H1 (cell line): ENCODE measurements around the gene GIT1. TPM values are rescaled to one million over a fixed set of nuclear protein-coding genes. Genes with fewer than 3 reads are reported as not detected.

Experiments
- CTCF ChIA-PET: fragments of 300-600 bp; sonication (Branson Sonifier 250); formaldehyde crosslinking; loops from one replicate; lab custom pipeline; 2021; ENCODE audit not compliant: partially characterized antibody; lab: Charles Lee
- POLR2A ChIA-PET: fragments of 300-600 bp; sonication (Branson Sonifier 250); formaldehyde crosslinking; loops from one replicate; lab custom pipeline; 2021; ENCODE audit warnings: inconsistent platforms; ENCODE audit not compliant: partially characterized antibody; lab: Charles Lee
- DNase-seq, 2 experiments: peaks; one replicate each; pipeline versions ENCODE4 v3.0.0 to v3.0.0-alpha.2; 2010 to 2022; ENCODE audit warnings: low spot score in 2 of 2, low read depth in 1 of 2, mixed read lengths in 1 of 2
- FAIRE-seq: peaks from 2 replicates; lab custom pipeline; 2011; peaks lifted over from hg19 to GRCh38; lab: Jason Lieb, UNC
- H2AFZ ChIP-seq: 2 replicates; pipeline ENCODE4 v1.8.1; 2012; ENCODE audit warnings: low read length, inconsistent platforms
- H2AK5ac ChIP-seq: 2 replicates; pipeline ENCODE4 v1.6.1; 2013; ENCODE audit warnings: low read depth, low read length
- H2BK120ac ChIP-seq: replicated peaks from 2 replicates; pipeline ENCODE3; 2013; ENCODE audit warnings: low read depth, low read length, inconsistent platforms
- H2BK12ac ChIP-seq: 2 replicates; pipeline ENCODE4 v1.6.1; 2013; ENCODE audit warnings: low read depth, low read length
- H2BK15ac ChIP-seq: 2 replicates; pipeline ENCODE4 v1.6.1; 2013; ENCODE audit warnings: low read length
- H2BK20ac ChIP-seq: 2 replicates; pipeline ENCODE4 v1.6.1; 2013; ENCODE audit warnings: low read length
- H2BK5ac ChIP-seq: 2 replicates; pipeline ENCODE4 v1.6.1; 2013; ENCODE audit warnings: low read depth, low read length
- H3K14ac ChIP-seq: 2 replicates; pipeline ENCODE4 v1.6.1; 2013; ENCODE audit warnings: inconsistent platforms; ENCODE audit not compliant: insufficient read length
- H3K18ac ChIP-seq: 2 replicates; pipeline ENCODE4 v1.6.1; 2013; ENCODE audit warnings: low read length; ENCODE audit errors: extremely low read depth
- H3K23ac ChIP-seq: 2 replicates; pipeline ENCODE4 v1.6.1; 2013; ENCODE audit warnings: inconsistent platforms; ENCODE audit not compliant: insufficient read length
- H3K23me2 ChIP-seq: 2 replicates; pipeline ENCODE4 v1.6.1; 2013; ENCODE audit warnings: low read depth, low read length
- H3K27ac ChIP-seq: 2 replicates; pipeline ENCODE4 v1.6.1; 2011; ENCODE audit warnings: low read depth, low read length, inconsistent platforms
- H3K27me3 ChIP-seq, 4 experiments: replicated peaks in 1 of 4; 1 replicate in 1 of 4; 2 replicates in 3 of 4; pipeline versions ENCODE4 v1.6.1 to v1.8.1; 2011 to 2013; ENCODE audit warnings: low read length in 3 of 4, mild to moderate bottlenecking in 3 of 4, inconsistent platforms in 2 of 4, mixed read lengths in 2 of 4, moderate library complexity in 1 of 4; ENCODE audit not compliant: control insufficient read depth in 3 of 4, insufficient read depth in 3 of 4; ENCODE audit errors: extremely low read depth in 1 of 4
- H3K36me3 ChIP-seq, 4 experiments: 2 replicates each; pipeline versions ENCODE4 v1.6.1 to v1.8.1; 2011 to 2013; ENCODE audit warnings: mild to moderate bottlenecking in 4 of 4, low read length in 3 of 4, moderate library complexity in 2 of 4, control low read depth in 1 of 4, inconsistent platforms in 1 of 4; ENCODE audit not compliant: insufficient read depth in 4 of 4, control insufficient read depth in 2 of 4
- H3K4ac ChIP-seq: replicated peaks from 2 replicates; pipeline ENCODE3; 2013; ENCODE audit warnings: low read length, low read depth, mixed read lengths, inconsistent platforms; ENCODE audit not compliant: insufficient read length
- H3K4me1 ChIP-seq, 4 experiments: replicated peaks in 1 of 4; 1 replicate in 1 of 4; 2 replicates in 3 of 4; pipeline versions ENCODE4 v1.6.1 to v1.8.1; 2011 to 2013; ENCODE audit warnings: low read length in 3 of 4, inconsistent platforms in 2 of 4, mixed read lengths in 1 of 4; ENCODE audit not compliant: insufficient read depth in 4 of 4, control insufficient read depth in 3 of 4
- H3K4me2 ChIP-seq, 2 experiments: 2 replicates each; pipeline versions ENCODE4 v1.6.1 to v1.8.1; 2011 to 2013; ENCODE audit warnings: low read depth in 2 of 2, low read length in 2 of 2, control low read depth in 1 of 2, inconsistent platforms in 1 of 2, mild to moderate bottlenecking in 1 of 2; ENCODE audit not compliant: insufficient read depth in 1 of 2
- H3K4me3 ChIP-seq, 4 experiments: fragments of 200-600, 300-600 bp in 1 of 4; sonication (generic), shearing (Covaris generic), sonication (Bioruptor Twin) in 1 of 4; 2 replicates each; pipeline versions ENCODE4 v1.5.1 to v1.8.1; 2011 to 2016; ENCODE audit warnings: low read length in 4 of 4, low read depth in 3 of 4, control low read depth in 2 of 4, inconsistent platforms in 2 of 4, mild to moderate bottlenecking in 2 of 4, mixed read lengths in 1 of 4, moderate library complexity in 1 of 4; ENCODE audit not compliant: insufficient read depth in 2 of 4; ENCODE audit errors: extremely low read depth in 1 of 4
- H3K56ac ChIP-seq: replicated peaks from 2 replicates; pipeline ENCODE3; 2013; ENCODE audit warnings: low read depth, mild to moderate bottlenecking, mixed read lengths, low read length, inconsistent platforms; ENCODE audit not compliant: insufficient read length
- H3K79me1 ChIP-seq: 2 replicates; pipeline ENCODE4 v1.6.1; 2013; ENCODE audit warnings: low read depth, low read length, control low read depth
- H3K79me2 ChIP-seq, 2 experiments: 2 replicates each; pipeline versions ENCODE4 v1.6.1 to v1.8.1; 2012 to 2013; ENCODE audit warnings: low read length in 2 of 2, mild to moderate bottlenecking in 2 of 2, inconsistent platforms in 1 of 2; ENCODE audit not compliant: insufficient read depth in 2 of 2, control insufficient read depth in 1 of 2
- H3K9ac ChIP-seq, 4 experiments: replicated peaks in 1 of 4; 1 replicate in 1 of 4; 2 replicates in 3 of 4; pipeline versions ENCODE4 v1.6.1 to v1.8.1; 2011 to 2013; ENCODE audit warnings: low read depth in 3 of 4, low read length in 3 of 4, control low read depth in 2 of 4, mild to moderate bottlenecking in 2 of 4, moderate library complexity in 2 of 4, inconsistent platforms in 1 of 4; ENCODE audit errors: extremely low read depth in 1 of 4
- H3K9me3 ChIP-seq, 2 experiments: 2 replicates each; pipeline versions ENCODE4 v1.6.1 to v1.8.1; 2012 to 2013; ENCODE audit warnings: mild to moderate bottlenecking in 2 of 2, moderate library complexity in 2 of 2, control low read depth in 1 of 2, inconsistent platforms in 1 of 2, low read depth in 1 of 2, low read length in 1 of 2, mixed read lengths in 1 of 2; ENCODE audit not compliant: insufficient read depth in 2 of 2
- H4K20me1 ChIP-seq, 2 experiments: replicated peaks in 1 of 2; 2 replicates each; pipeline versions ENCODE3 to v1.8.1; 2011 to 2013; ENCODE audit warnings: inconsistent platforms in 2 of 2, low read length in 2 of 2, mild to moderate bottlenecking in 1 of 2; ENCODE audit not compliant: insufficient read depth in 2 of 2, control insufficient read depth in 1 of 2
- H4K5ac ChIP-seq: 2 replicates; pipeline ENCODE4 v1.6.1; 2013; ENCODE audit warnings: low read length, low read depth, mixed read lengths, inconsistent platforms; ENCODE audit not compliant: insufficient read length
- H4K8ac ChIP-seq: 2 replicates; pipeline ENCODE4 v1.8.0; 2013; ENCODE audit warnings: mild to moderate bottlenecking, moderate library complexity, low read length, inconsistent platforms; ENCODE audit not compliant: insufficient read depth; ENCODE audit errors: extremely low read depth
- H4K91ac ChIP-seq: replicated peaks from 2 replicates; pipeline ENCODE3; 2013; ENCODE audit warnings: low read length, mixed read lengths, inconsistent platforms; ENCODE audit not compliant: insufficient read length
- CTBP2 ChIP-seq: IDR thresholded peaks from 2 replicates; pipeline ENCODE4 v1.7.0; 2011; ENCODE audit warnings: borderline replicate concordance, mild to moderate bottlenecking, moderate library complexity, mixed read lengths, low read length; ENCODE audit not compliant: insufficient read depth, insufficient read length
- JUND ChIP-seq: IDR thresholded peaks from 2 replicates; pipeline ENCODE4 v1.6.1; 2011; ENCODE audit warnings: mild to moderate bottlenecking, improper control_type of control experiment, low read length
- NANOG ChIP-seq: IDR thresholded peaks from 2 replicates; pipeline ENCODE4 v1.6.1; 2011; ENCODE audit warnings: low read length, low read depth, mild to moderate bottlenecking, inconsistent platforms; ENCODE audit not compliant: insufficient read depth, poor library complexity, severe bottlenecking
- PHF8 ChIP-seq: fragments of 200-600 bp; sonication (generic); conservative IDR thresholded peaks from 2 replicates; pipeline ENCODE4 v1.7.1; 2012; ENCODE audit warnings: low read depth, mild to moderate bottlenecking, inconsistent platforms, low read length, moderate library complexity
- RNF2 ChIP-seq: fragments of 200-900, 300-1000 bp; sonication (generic); IDR thresholded peaks from 2 replicates; pipeline ENCODE4 v1.7.1; 2016; ENCODE audit warnings: borderline replicate concordance, low read depth, mild to moderate bottlenecking, antibody characterized with exemption, low read length; ENCODE audit not compliant: poor library complexity, severe bottlenecking; ENCODE audit errors: missing control alignments
- WGBS, 2 experiments: shearing (Covaris generic) in 1 of 2; methylation state at CpG; one replicate each; pipeline versions ENCODE4 v1.1.6 to v1.1.7; 2013 to 2015; ENCODE audit warnings: low lambda C conversion rate in 2 of 2, mixed read lengths in 2 of 2, inconsistent platforms in 1 of 2, low coverage in 1 of 2, missing lambda C conversion rate in 1 of 2; ENCODE audit not compliant: insufficient replicate concordance in 2 of 2, insufficient coverage in 1 of 2, insufficient read length in 1 of 2; ENCODE audit errors: extremely low coverage in 1 of 2, missing lambda C conversion rate in 1 of 2; 5-methylcytosine and 5-hydroxymethylcytosine counted together
- polyA plus RNA-seq, 7 experiments: library from polyadenylated mRNA; depleted of rRNA in 3 of 7; stranded (reverse) in 5 of 7; unstranded in 2 of 7; fragments of >200 nt in 5 of 7; fragments of 200-250 nt in 2 of 7; gene quantifications; 1 replicate in 5 of 7; 2 replicates in 1 of 7; 4 replicates in 1 of 7; pipeline versions ENCODE4 v1.2.1 to v1.2.3, GENCODE V29; 2011 to 2013; ENCODE audit warnings: missing spikeins in 2 of 7, mixed read lengths in 2 of 7
- total RNA-seq: library from RNA; stranded (reverse); fragmentation: NEBNext Ultra II Directional; extraction: Animal tissue kit (Norgen Biotek cat#: 25700); gene quantifications from 2 replicates; pipeline ENCODE4 v1.2.1, GENCODE V29; 2021

GIT1 gene
- total and polyA plus RNA-seq, 2 of the 8 experiments (the other 6 are each of a cell fraction or from before 2014, with no cell fraction given), result 62.4 to 63.0 TPM

- H3K27ac ChIP-seq, result no peak overlapping the region
- H3K79me2 ChIP-seq, result peaks cover 0 to 42% of the 10 kb centered on the region in 2 experiments; a peak in 2 of 4 replicates
- ChIA-PET POLR2A (interaction anchor here (0.7 to 1.8 kb wide), 5 partner anchors 11 to 17 kb away, joined by 3 to 8 read pairs (median 5); no protein-coding TSS in a partner anchor), CTCF (interaction anchor here (1.7 to 14.8 kb wide), 7 partner anchors 8 to 217 kb away, joined by 7 to 193 read pairs (median 11); partner anchors contain the start of genes ABHD15, CORO6 and TP53I13)
- no peak overlapping the region for H4K8ac ChIP-seq
- no peak overlapping the region for H3K23ac ChIP-seq
- 0 out of 8 replicates have a peak, but pooled peaks cover 0 to 4% (median 1%) of the 10 kb centered on the region in 4 experiments for H3K36me3 ChIP-seq
- H2BK15ac ChIP-seq, result no peak overlapping the region; the same call in 1 of the 2 replicates
- H3K23me2 ChIP-seq, result peaks cover 26% of the 10 kb centered on the region; the same call in 1 of the 2 replicates
- no peak overlapping the region for H3K18ac ChIP-seq
- H2AK5ac ChIP-seq, result peak overlapping the region; percentile 45; the same call in 1 of the 2 replicates
- FAIRE-seq, result no peak
- no peak overlapping the region for H3K9ac ChIP-seq
- H3K9me3 ChIP-seq, result no peaks in the 10 kb centered on the region
- H2BK12ac ChIP-seq, result peak overlapping the region; percentile 72; the same call in 1 of the 2 replicates
- no peak overlapping the region for H2BK120ac ChIP-seq
- no peak overlapping the region for H3K4ac ChIP-seq
- 92% methylated on average over 9 of the region's 9 CpGs; no CpG with 5 or more reads in 1 of the 2 experiments for WGBS, 2 experiments
- H3K4me3 ChIP-seq, result no peak overlapping the region
- no peak overlapping the region for H2BK20ac ChIP-seq
- H3K56ac ChIP-seq, result no peak overlapping the region
- H4K91ac ChIP-seq, result no peak overlapping the region
- peaks cover 7 to 37% (median 31%) of the 10 kb centered on the region in 4 experiments for H3K4me1 ChIP-seq
- H4K5ac ChIP-seq, result no peak overlapping the region
- peak overlapping the region in 1 of 2 experiments; percentile 93; a peak in 1 of 4 replicates for H3K4me2 ChIP-seq
- peaks cover 15 to 36% of the 10 kb centered on the region in 2 experiments for H4K20me1 ChIP-seq
- no peak overlapping the region for H2BK5ac ChIP-seq
- peaks cover 0 to 6% (median 5%) of the 10 kb centered on the region in 4 experiments; a peak in 2 of 7 replicates for H3K27me3 ChIP-seq
- TF ChIP-seq NANOG, result no peak
- TF ChIP-seq CTBP2, result no peak
- no peak for TF ChIP-seq PHF8
- TF ChIP-seq RNF2, result no peak
- no peak for TF ChIP-seq JUND
- no peak overlapping the region for H3K14ac ChIP-seq
- no peak overlapping the region for H2AFZ ChIP-seq
- DNase-seq, result no peak
- peaks cover 19% of the 10 kb centered on the region for H3K79me1 ChIP-seq
Measured at GRCh38 chr17:29586676-29587469, 2.6 kb downstream of the GIT1 start.
